ENCODE data around the gene PLCXD3.

GRCh38 chr5:41415242-41415641 is 95.2 kb downstream of the PLCXD3 start:
- TF ChIP-seq POLR2A (IDR thresholded peaks at IDR 0.05; ENCODE audit: low read depth, low read length): no peak
- TF ChIP-seq CEBPB (IDR thresholded peaks at IDR 0.05; ENCODE audit: low read depth, low read length): no peak
- TF ChIP-seq CTCF (conservative IDR thresholded peaks at IDR 0.05; ENCODE audit: low read depth, low read length): no peak
- no peak for TF ChIP-seq MAZ (IDR thresholded peaks at IDR 0.05; ENCODE audit: borderline replicate concordance, low read depth, low read length)
- TF ChIP-seq RAD21 (IDR thresholded peaks at IDR 0.05; ENCODE audit: low read length): no peak
- TF ChIP-seq RCOR1 (IDR thresholded peaks at IDR 0.05; ENCODE audit: insufficient replicate concordance, low read length): no peak
- no peak for TF ChIP-seq ELK1 (IDR thresholded peaks at IDR 0.05; ENCODE audit: borderline replicate concordance, low read depth, low read length)
- no peak for TF ChIP-seq USF2 (IDR thresholded peaks at IDR 0.05; ENCODE audit: low read depth, low read length)
- TF ChIP-seq BHLHE40 (IDR thresholded peaks at IDR 0.05; ENCODE audit: low read depth, low read length): no peak
- TF ChIP-seq RFX5 (IDR thresholded peaks at IDR 0.05; ENCODE audit: low read depth, low read length): no peak
- no peak for TF ChIP-seq MAFK (IDR thresholded peaks at IDR 0.05; ENCODE audit: low read depth, low read length)
- no peak for TF ChIP-seq MXI1 (IDR thresholded peaks at IDR 0.05; ENCODE audit: borderline replicate concordance, low read depth, low read length)
- TF ChIP-seq NFE2L2 (IDR thresholded peaks at IDR 0.05; ENCODE audit: low read depth, low read length): no peak

Data from IMR-90 (cell line).